ENCODE measurements around the gene TRIM59.

TRIM59 gene

DNA sequence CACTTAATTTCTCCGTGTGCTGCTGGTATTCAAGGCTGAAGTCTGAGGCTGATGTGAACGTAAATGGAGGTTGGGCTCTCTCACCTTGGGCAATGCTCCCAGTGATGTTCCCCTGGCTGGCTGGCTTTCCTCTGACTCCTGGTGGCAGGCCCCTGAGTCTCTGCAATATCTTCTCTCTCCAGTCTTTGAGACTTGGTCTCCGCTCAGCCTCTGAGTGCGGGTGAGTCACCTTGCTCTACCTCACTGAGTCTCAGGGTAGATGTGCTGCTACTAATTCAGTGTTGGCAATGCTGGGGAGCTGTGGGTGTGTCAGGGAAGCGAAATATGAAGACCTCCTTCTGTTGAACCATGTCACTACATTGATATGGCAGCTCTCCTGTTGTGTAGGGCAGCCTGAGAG is 31.3 kb upstream of the TRIM59 start:
- no peak for DNase-seq (ENCODE audit: low spot score)
- in situ Hi-C loops (cut with MboI; ENCODE audit: low pct_unique_long_range_greater_than_20kb, low sequenced_read_pairs, unreplicated experiment): no loop called here
- no peak for TF ChIP-seq CTCF (IDR thresholded peaks at IDR 0.05; ENCODE audit: extremely low read depth, insufficient read depth, missing control alignments)

- in situ Hi-C loops (cut with MboI; ENCODE audit: low pct_unique_long_range_greater_than_20kb, low sequenced_read_pairs, unreplicated experiment): no loop called here
- DNase-seq (ENCODE audit: low spot score): no peak
- TF ChIP-seq CTCF (IDR thresholded peaks at IDR 0.05; ENCODE audit: extremely low read depth, insufficient read depth, missing control alignments): no peak
Observed at GRCh38 chr3:160479376-160479775, 29.8 kb upstream of the TRIM59 start.

- in situ Hi-C loops (cut with MboI; ENCODE audit: low pct_unique_long_range_greater_than_20kb, low sequenced_read_pairs, unreplicated experiment): no loop called here
- DNase-seq (ENCODE audit: low spot score): no peak
- TF ChIP-seq CTCF (IDR thresholded peaks at IDR 0.05; ENCODE audit: extremely low read depth, insufficient read depth, missing control alignments): no peak
Observed at GRCh38 chr3:160478338-160478737, 28.8 kb upstream of the TRIM59 start.

GRCh38 chr3:160477750-160478149 is 28.2 kb upstream of the TRIM59 start:
- DNase-seq (ENCODE audit: low spot score): no peak
- in situ Hi-C loops (cut with MboI; ENCODE audit: low pct_unique_long_range_greater_than_20kb, low sequenced_read_pairs, unreplicated experiment): no loop called here
- no peak for TF ChIP-seq CTCF (IDR thresholded peaks at IDR 0.05; ENCODE audit: extremely low read depth, insufficient read depth, missing control alignments)

DNA sequence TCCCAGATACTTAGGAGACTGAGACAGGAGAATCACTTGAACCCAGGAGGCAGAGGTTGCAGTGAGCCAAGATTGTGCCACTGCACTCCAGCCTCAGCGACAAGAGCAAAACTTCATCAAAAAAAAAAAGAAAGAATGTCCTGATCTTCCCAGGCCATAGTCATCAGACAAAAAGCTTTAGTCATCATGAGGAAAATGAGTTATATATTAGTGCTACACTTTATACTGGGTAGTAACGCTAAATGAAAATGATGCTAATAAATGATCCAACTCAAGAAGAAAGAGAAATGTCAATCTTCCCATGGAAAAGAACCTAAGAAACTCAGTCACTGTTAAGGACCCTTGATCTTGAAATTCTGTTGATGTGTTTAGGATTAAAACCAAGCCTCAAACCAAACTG is 26.3 kb upstream of the TRIM59 start:
- DNase-seq (ENCODE audit: low spot score): no peak
- TF ChIP-seq CTCF (IDR thresholded peaks at IDR 0.05; ENCODE audit: extremely low read depth, insufficient read depth, missing control alignments): no peak
- in situ Hi-C loops (cut with MboI; ENCODE audit: low pct_unique_long_range_greater_than_20kb, low sequenced_read_pairs, unreplicated experiment): no loop called here

DNA sequence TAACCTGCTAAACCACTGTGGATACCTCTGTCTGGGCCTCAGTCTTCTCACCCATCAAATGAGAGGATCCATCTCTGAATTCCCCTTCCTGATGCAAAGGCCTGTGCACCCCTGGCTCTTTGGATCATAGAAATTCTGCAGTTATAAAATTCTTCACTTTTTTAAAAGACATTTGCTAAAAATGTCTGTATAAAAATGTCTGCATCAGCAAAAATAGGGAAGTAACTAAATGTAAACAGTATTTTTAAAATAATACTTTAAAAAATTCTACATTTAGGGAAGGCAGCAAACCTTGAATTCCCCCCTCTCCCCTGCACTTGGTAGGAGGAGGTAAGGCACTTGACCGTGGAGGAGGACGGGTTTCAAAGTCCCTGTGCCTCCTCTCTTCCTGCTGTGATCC is 25.6 kb upstream of the TRIM59 start:
- in situ Hi-C loops (cut with MboI; ENCODE audit: low pct_unique_long_range_greater_than_20kb, low sequenced_read_pairs, unreplicated experiment): no loop called here
- no peak for DNase-seq (ENCODE audit: low spot score)

More for the DNA sequence above, 25.6 kb upstream of the TRIM59 start:
- no peak for TF ChIP-seq CTCF (IDR thresholded peaks at IDR 0.05; ENCODE audit: extremely low read depth, insufficient read depth, missing control alignments)

All from GM13977 (cell line).